Thyroid gland (tissue), 4 donors: Measurements from ENCODE around the gene IL6R.

ENCODE experiments used
- CTCF ChIP-seq, 6 experiments: fragments of 200-600 bp in 3 of 6; fragments of 450-650 bp in 3 of 6; sonication (generic) in 3 of 6; IDR thresholded peaks; one replicate each; pipeline ENCODE4 v1.5.1; 2016 to 2019; ENCODE audit warnings: antibody characterized with exemption in 6 of 6, mild to moderate bottlenecking in 2 of 6, inconsistent platforms in 1 of 6, moderate library complexity in 1 of 6
- POLR2A ChIP-seq, 2 donors: fragments of 450-650 bp; IDR thresholded peaks; one replicate each; pipeline ENCODE4 v1.6.1; 2017; ENCODE audit warnings: antibody characterized with exemption in 2 of 2, mild to moderate bottlenecking in 2 of 2, moderate library complexity in 1 of 2

GRCh38 chr1:154410185-154410827 lies 5.2 kb downstream of the IL6R start:
- TF ChIP-seq POLR2A (IDR thresholded peaks at IDR 0.05) (no peak), CTCF (IDR thresholded peaks at IDR 0.05) (no peak)
